Measurements from ENCODE around the gene LIN7A.

The LIN7A gene

DNA sequence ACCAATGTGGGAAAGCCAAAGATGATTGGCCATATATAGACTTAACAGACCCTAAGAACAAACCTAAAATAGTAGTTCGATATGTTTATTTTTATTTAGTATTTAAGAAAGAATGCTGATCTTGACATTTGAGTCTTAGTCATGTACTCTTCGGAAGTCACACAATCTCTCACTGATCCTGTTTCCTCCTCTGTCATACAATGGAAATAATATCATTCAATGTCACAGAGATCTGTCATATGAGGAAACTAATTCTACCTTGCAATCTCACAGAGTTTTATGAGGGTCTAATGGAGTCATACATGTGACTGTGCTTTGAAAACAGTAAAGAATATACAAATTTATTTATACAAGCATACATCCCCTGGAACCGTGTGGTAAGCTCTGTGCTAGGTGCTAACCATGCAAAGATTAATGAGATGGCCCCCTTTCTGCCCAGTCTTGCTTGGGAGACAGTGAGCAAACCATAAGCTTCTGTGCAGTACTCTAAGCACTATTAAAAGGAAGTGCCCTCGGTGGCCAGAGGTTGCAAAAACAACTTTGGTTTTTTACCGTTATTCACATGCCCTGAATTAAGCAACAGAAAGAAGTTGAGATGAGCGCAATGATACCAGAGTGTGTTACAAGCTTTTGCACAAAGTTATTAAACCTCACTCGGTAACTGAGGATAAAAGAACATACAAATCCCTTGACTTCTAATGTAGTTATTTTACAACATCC, 1.7 kb upstream of the LIN7A start:
- TF ChIP-seq CTCF (IDR thresholded peaks at IDR 0.05) = no peak
- TF ChIP-seq ZFX (IDR thresholded peaks at IDR 0.05; ENCODE audit: borderline replicate concordance) = no peak
- no peak overlapping the region for H3K27ac ChIP-seq

- TF ChIP-seq ZFX (IDR thresholded peaks at IDR 0.05; ENCODE audit: borderline replicate concordance) (no peak), CTCF (IDR thresholded peaks at IDR 0.05) (no peak)
- H3K27ac ChIP-seq = no peak overlapping the region
Observed at GRCh38 chr12:80938397-80938796, 663 bp upstream of the LIN7A start.

DNA sequence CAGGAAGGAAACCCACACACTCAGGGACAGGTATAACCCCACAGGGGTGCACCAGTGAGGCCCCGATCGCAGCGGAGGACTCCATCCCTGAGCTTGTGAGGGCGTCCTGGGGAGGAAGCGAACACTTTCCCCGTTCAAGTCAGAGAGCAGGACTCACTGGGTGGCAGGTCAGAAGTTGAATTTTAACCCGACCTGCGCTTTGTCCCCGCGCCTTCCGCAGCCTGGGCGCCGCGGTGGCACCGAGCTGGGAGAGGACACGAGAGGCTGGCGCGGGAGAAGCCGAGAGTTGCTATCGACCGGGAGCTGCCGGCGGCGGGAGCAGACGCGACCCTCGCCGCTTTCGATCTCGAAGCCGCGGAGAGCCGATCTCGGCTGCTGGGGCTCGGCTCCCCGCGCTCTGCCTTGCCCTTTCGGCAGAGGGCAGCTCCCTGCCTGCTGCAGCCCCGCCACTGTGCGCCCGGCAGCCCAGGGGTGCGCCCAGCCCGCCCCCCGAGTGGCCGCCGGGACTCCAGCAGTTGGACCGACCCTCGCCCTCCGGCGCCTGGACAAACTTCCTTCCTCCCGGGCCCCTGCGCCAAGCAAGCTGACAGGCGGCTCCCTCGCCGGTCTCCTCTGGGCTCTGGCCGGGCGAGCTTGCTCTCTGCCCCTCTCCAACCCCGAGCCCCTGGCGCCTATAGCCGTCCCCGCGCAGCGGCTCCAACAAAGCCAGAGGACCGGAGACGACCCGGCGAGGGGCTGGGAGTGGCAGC, 918 bp downstream of the LIN7A start:
- TF ChIP-seq CTCF (IDR thresholded peaks at IDR 0.05) (peak; percentile 22; the same call in 1 of the 2 replicates), ZFX (IDR thresholded peaks at IDR 0.05; ENCODE audit: borderline replicate concordance) (no peak)
- H3K27ac ChIP-seq = peak overlapping the region; percentile 75

DNA sequence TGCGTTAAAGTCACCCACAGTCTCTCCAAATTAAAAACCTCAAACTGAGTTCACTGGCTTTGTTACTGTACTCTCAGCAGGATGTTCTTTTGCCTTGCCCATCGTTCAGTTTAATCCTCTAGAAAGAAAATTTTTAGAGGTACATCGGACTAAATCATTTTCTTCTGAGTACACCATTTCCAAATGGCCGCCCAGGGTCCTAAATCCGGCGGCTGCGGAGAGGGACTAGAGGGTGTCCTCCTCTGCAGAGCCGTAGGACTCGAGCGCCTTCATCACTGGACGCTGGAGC, 1.4 kb downstream of the LIN7A start:
- H3K27ac ChIP-seq = peak overlapping the region; percentile 75
- TF ChIP-seq CTCF (IDR thresholded peaks at IDR 0.05) (no peak), ZFX (IDR thresholded peaks at IDR 0.05; ENCODE audit: borderline replicate concordance) (no peak)

- no peak for TF ChIP-seq CTCF (IDR thresholded peaks at IDR 0.05)
- TF ChIP-seq ZFX (IDR thresholded peaks at IDR 0.05; ENCODE audit: borderline replicate concordance) = no peak
- H3K27ac ChIP-seq = no peak overlapping the region
Observed at GRCh38 chr12:80935111-80935510, 2.6 kb downstream of the LIN7A start.

DNA sequence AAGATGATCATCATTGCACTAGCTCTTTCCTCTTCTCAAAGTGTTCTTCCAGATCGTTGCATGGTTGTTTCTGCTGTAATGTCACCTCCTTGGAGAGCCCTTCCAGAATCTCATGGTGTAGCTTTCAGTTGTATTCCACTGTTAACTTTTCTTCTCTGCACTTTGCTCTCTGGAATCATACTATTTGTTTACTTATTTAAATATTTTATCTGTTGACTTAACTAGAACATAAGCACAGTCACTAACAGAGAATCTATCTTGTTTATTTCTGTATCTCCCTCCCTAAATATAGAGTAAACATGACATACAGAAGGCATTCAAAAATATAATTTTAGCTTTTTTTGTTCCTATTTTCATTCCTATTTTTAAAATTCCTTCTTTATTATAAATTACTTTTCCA, 11.8 kb downstream of the LIN7A start:
- H3K27ac ChIP-seq = peak overlapping the region; percentile 97
- TF ChIP-seq CTCF (IDR thresholded peaks at IDR 0.05) (no peak), ZFX (IDR thresholded peaks at IDR 0.05; ENCODE audit: borderline replicate concordance) (no peak)

DNA sequence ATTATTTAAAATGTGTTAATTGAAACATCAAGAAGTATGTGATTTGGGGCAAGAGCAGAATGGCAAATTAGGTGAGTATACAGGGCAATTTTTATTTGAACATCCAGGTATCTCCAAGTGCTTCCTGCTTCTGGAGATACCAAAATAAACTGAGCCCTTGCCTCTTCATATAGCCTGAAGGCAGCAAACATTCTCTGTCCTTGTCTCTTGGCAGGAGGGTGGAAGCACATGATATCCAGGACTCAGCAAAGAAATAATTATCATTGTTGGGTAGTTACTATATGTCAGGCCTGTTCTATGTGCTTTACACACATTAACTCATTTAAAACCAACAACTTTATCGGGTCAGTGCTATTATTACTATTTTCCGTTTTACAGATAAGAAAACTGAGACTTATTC, 12.5 kb downstream of the LIN7A start:
- peak overlapping the region; percentile 97 for H3K27ac ChIP-seq
- TF ChIP-seq CTCF (IDR thresholded peaks at IDR 0.05) (no peak), ZFX (IDR thresholded peaks at IDR 0.05; ENCODE audit: borderline replicate concordance) (no peak)
